Measurements from ENCODE around the gene XPO6.

Gene XPO6

DNA sequence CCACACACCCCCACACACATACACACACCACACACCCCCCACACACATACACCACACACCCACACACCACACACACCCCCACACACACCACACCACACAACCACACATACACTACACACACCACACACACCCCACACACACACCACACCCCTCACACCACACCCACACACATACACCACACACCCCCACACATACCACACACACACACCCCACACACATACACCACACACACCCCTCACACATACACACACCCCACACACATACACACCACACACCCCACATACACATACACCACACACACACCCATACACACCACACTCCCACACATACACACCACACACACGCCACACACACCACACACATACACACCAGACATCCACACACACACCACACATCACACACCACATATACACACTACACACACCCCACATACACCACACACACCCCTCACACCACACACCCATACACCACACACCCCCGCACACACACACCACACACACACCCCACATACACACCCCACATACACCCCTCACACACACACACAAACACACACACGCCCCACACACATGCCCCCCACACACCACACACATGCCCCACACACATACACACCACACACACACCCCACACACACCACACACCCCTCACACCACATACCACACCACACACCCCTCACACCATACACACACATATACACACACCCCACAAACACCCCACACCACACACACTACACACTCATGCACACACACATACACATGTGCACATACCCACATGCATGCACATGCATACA lies 122.4 kb downstream of the XPO6 start:
- no peak for DNase-seq (ENCODE audit: low spot score)

DNA sequence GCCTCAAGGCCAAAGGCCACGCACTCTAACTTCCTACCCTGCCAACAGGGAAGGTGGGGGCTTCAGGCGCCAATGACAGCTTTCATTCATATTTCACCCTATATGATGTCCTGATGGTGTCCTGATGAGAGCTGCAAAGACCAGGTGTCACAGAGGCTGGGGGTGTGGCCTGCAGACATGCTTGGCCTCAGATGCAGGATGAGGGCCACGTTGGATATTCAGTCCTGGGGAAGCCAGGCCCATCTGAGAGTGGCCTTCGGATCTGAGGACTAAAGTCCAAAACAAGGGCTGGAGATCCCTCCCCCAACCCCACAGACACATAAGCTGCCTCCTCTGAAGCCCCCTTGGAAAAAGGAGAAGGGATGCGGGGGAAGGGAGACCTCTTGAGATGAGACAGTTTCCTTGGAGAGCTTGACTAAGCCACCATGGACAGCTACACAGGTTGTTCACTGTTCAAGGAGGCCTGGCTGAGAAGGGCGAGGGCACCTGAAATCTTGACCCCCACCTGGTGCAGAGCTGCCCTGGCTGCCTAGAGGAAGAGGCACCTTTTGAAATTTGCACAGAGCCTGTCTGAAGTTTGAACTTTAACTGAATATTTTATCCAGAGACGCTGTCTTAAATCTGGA lies 124.0 kb downstream of the XPO6 start:
- no peak for DNase-seq (ENCODE audit: low spot score)

DNA sequence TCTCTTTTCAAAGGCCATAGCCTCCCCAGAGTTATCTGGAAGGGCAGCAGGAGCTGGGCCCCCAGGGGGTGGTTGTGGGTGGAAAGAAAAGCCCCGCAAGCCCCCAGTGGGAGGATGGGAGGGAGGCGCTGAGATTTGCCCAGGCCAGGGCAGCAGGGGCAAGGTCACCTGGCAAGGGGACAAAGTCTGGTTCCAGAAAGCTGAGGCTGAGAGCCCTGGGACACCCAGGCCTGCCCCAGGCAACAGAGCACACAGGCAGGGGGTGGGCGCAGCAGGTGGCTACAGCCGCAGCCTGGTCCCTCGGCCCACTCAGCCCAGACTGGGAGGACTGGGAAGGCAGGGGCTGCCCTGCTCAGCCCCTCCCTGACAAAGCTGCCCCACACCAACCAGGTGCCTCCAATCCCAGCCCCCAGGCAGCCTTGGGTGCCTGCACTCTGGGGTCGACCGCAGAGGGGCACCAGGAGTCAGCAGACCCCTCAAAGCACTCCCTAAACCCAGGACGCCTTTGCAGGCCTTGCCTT lies 124.6 kb downstream of the XPO6 start:
- no peak for DNase-seq (ENCODE audit: low spot score)

DNA sequence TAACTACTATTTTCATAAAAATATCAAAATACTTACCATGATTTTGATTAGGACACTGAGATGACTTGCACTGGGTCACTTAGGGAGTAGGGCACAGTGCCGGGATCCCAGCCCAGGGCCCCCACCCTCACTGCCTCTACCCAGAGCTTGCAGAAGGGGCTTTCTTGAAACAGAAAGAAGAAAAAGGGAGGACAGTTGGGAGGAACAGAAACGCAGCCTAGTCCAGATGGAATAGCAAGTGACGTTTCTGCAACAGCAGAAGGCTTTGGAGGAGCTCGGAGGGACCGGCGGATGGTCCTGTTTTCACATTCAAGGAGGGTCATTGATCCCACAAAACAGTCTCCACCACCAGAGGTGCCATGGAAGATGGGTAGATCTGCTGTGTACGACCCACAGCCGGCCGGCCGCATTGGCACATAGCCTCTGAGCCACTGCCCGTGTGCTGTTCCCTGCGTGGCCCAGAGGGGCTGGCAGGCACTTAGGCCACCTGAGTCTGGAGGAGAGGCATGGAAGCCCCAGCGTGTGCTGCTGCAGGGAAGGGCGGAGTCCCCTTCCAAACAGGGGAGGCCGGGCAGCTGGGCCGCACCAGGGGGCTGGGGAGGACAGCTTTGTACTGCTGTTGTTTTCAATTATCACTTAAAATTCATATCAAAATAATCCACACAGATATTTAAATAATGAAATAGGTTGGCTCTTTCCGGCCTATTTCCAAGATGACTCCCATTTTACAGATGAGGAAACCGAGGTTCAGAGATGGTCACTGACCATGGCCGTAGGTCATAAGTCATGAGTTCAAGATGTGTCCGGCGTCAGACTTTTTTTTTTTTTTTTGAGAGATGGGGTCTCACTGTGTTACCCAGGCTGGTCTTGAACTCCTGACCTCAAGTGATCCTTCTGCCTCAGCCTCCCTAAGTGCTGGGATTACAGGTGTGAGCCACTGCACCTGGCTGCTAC lies 125.3 kb downstream of the XPO6 start:
- no peak for DNase-seq (ENCODE audit: low spot score)

DNA sequence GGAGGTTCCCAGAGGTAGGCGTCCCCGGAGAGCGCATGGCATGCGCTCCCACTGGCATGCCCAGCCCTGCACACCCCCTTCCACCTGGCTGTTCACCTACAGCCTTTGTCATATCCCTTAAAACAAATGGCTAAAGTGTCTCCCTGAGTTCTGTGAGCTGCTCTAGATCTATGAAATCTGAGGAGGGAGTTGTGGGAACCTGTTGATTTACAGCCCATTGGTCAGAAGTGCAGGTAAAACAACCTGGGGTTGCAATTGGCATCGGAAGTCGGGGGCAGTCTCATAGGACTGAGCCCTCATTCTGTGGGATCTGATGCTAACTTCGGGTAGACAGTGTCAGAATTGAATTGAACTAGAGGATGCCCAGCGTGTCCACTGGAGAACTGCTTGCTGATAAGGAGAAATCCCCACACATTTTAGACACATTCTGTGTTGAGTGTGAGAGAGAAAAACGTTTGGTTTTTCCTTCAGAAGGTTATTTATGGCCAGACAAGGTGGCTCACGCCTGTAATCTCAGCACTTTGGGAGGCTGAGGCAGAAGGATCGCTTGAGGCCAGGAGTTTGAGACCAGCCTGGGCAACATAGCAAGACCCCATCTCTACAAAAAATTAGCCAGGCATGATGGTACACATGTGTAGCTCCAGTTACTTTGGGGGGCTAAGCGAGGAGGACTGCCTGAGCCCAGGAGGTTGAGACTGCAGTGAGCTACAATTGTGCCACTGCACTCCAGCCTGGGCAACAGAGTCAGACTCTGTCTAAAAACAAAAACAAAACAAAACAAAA lies 126.2 kb downstream of the XPO6 start:
- DNase-seq (ENCODE audit: low spot score): no peak

DNA sequence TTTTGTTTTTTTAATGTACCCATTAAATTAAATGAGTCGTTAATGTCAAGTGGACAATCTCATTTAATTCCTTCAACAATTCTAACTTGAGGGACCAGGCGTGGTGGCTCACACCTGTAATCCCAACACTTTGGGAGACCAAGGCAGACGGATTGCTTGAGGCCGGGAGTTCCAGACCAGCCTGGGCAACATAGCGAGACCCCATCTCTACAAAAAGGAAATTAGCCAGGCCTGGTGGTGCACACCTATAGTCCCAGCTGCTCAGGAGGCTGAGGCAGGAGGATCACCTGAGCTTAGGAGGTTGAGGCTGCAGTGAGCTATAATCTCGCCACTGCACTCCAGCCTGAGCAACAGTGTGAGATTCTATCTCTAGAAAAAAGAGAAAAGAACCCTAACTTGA lies 127.6 kb downstream of the XPO6 start:
- no peak for DNase-seq (ENCODE audit: low spot score)

DNA sequence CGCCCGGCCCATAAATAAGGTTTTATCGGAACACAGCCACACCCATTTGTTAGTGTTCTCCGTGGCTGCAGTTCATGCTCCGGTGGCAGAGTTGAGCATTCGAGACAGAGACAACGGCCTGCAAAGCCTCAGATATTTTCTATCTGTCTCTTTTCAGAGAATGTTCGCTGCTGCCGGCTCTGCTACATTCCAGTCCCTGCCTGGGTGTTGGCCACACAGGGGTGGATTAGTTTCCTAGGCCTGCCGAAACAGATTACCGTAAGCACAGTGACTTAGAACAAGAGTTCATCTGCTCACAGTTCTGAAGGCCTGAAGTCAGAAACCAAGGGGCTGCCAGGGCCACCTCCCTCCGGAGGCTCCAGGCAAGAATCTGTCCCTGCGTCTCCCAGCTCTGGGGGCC lies 129.1 kb downstream of the XPO6 start:
- DNase-seq (ENCODE audit: low spot score): no peak

DNA sequence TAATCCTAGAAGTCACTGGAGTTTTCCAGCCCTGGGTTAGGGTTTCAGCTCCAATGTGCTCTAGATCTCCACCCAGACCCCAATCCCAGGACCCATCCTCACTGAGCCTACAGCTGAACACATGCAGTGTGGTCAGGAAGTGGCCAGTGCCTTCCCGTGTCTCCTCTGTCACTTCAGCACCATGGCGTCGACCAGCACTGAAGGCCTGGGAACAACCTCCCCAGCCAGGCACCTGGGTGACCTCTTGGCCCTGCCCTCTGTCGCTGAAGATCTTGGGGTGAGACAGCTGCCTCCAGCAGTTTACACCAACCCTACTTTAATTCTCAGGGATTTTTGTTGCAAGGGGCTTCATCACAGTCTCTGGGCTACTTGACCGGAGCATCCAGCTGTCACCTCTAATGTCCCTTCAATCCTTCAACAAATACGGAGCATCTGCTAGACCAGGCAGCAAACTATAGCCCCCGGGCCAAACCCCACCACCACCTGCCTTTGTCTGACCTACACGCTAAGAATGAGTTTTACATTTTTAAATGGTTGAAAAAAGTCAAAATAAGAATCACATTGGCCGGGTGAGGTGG lies 130.3 kb downstream of the XPO6 start:
- no peak for DNase-seq (ENCODE audit: low spot score)

DNA sequence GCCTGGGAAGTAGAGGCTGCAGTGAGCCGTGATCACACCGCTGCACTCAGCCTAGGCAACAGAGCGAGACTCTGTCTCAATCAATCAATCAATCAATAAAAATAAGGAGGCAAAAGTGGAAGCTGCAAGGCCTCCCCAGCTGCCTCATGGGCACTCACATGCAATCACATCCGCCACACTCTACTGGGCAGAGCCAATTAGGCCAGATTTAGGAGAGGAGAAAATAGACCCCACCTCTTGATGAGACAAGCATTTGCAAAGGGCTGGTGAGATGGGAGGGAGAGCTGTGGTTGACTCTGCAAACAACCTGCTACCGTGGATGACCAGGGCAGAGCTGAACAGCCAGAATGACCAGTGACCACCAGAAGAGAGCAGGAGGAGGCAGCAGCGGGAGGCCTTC lies 133.5 kb downstream of the XPO6 start:
- no peak for DNase-seq (ENCODE audit: low spot score)

DNA sequence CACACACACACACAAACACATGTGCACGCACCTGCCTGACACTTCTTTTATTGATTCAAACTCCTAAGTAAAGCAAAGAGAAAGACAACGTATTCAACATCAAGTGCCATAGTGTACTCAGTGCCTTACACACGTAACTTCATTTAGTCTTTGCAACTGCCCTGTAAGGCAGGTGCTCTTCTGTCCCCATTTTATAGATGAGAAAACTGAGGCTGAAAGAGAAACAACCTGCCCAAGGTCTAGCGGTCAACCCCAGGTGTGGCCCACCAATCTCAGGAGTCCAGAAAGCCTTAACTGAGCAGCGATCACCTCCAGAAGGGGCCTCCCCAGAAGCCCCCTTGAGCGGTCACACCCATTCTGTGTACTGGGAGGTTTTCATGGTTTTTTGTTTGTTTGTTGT lies 137.9 kb downstream of the XPO6 start:
- DNase-seq (ENCODE audit: low spot score): no peak

DNA sequence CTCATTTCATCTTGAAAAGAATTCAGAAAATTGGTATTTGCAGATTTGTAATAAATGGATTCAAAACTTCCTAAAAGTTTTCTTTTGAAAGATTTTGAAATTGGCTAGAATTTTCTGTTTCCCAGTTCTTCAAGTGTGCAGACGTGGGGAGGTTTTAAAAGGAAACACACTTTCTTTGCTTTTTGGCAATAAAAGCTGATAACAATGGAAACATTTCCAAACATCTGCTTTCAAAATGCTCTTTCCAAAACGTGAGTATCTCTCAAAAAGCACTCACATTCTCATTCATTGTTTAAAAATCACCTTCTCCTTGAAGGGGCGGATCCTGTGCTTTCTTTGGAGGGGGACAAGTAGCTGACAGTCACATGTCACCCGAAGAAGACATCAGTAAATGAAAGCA lies 139.7 kb downstream of the XPO6 start:
- DNase-seq (ENCODE audit: low spot score): no peak

DNA sequence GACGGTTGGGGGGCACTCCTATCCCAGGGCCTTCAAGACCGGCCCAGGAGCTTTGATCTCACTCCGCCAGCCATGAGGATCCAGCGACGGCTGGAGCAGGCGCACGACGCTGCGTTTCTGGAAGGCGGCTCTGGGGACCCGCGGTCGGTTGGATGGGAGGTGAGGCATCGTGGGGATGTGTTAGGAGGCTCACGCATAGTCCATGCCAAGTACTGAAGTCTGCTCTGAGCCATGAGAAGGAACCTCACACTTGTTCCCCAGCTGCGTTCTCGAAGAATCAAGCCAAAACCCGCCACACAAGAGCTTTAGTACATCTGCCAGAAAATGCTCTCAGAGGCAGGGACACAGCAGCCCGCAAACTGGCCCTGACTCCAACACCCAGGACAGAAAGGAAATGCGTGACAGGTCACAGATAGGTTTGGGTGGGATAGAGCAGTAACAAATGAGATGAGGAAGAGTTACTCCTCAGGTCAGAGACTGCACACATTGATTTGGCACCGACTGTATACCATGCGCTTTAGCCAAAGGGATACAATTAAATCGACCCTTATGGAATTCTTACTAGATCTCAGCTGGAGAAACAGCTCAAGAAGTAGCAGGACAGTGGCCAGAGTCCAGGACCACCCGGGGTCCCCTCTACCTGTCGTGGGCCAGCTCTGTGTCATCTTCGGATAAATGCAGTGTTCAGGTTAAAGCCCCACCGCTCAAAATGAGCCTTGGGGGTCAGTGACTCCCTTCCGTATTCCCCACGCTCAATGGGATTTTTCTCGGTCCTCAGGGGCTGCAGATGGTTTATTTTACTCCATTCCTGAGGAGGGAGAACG lies 141.6 kb downstream of the XPO6 start:
- DNase-seq (ENCODE audit: low spot score): no peak

DNA sequence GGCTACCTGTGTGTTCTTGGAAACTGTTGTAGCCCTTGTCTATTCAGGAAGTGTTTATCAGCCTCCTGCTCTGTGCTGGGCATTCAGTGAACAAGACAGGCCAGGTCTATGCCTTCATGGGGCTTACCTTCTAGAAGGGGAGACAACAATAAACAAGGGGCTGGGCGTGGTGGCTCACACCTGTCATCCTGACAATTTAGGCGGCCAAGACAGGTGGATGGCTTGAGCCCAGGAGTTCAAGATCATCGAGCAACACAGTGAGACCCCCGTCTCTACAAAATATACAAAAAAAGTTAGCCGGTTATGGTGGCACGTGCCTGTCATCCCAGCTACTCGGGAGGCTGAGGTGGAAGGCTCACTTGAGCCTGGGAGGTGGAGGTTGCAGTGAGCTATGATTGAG lies 142.8 kb downstream of the XPO6 start:
- DNase-seq (ENCODE audit: low spot score): no peak

DNA sequence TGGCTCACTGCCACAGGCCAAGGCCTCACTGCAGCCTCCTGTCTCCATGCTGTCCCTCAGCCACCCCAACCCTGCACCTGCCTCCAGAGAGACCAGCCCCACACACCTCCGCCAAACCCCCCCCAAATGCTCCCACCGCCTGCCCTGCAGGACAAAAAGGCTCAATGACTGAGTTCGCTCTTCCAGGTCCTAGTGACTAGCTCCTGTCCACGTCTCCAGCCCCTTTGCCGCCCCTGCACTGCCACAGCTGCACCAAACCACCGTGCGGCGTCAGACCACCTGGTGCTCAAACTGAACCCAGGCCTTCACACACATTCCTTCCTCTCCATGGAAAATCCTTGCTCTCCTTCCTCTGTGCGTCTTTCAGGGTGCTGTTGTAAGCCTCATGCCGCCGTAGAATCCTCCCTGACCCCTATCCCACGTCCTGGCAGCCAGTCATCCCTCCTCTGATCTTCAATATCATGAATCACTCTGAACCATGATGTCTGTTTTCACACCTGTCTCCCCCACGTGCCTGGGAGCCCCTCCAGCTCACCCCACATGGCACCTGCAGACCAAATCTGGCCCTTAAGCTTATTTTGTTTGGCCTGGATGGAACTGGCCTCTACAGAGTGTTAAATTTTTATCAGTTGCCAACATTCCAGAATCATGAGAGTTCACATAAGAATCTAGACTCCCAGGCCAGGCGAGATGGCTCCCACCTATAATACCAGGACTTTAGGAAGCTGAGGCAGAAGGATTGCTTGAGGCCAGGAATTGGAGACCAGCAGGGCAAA lies 144.0 kb downstream of the XPO6 start:
- DNase-seq (ENCODE audit: low spot score): no peak

DNA sequence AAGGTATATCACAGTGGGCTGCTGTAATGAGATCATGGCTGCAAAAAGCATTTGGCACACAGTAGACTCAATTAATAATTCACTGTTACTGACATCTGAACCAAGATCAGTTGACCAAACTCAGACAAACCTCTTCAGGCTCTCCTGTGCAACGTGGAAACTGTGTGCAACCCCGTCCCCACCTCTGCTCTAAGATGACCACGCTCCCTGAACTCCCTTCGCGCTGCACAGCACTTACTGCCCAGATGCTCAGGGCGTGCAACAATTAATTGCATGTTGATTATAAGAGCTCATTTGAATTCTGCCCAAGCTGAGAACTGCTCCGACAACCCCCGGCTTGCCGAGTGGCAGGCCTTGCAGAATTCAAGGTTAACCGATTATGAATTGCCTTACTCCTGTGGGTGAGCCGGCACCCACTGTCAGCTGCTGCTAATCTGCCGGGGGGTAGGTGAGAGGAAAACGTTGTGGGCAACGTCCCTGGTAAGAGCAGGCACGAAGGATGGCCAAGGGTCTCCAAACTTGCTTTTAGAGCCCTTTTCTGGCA lies 147.0 kb downstream of the XPO6 start:
- DNase-seq (ENCODE audit: low spot score): no peak

DNA sequence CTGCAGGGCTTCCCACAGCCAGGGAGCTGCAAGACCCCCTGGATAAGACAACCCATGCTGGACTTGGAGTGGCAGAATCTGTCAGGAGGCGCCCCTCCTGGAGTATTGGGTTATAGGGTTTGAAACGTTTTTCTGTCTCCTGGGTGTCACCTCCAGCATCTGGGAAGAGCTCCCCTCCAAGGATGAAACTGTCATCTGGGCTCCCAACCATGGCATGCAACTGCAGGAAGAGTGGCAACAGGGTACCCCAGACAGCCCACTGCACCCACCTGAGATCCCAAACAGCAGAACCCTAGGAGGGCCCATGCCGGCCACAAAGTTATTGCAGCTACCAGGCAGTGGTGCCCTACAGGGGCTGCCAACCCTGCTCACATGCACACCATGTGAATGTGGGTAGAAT lies 147.6 kb downstream of the XPO6 start:
- no peak for DNase-seq (ENCODE audit: low spot score)

DNA sequence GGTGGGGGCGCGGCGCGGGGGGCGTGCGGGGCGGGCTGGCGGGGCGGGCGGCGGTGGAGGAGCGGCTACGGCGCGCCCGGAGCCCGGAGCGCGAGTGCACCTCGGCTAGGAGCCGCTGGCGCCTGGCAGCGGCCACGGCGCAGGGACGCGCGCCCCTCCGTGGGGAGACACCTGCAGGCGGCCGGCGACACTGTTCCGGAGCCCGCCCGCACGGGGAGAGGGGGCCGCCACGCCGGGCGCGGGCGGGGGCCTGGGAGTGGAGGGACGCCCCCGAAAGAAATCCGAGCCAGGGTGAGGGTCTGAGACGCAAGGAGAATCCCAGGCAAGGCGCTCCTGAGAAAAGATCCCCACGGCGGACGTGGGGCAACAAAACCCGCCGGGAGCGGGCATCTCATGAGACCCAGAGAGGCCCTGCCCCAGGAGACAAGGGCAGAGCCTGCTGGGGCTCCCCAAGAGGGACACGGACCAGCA lies 148.1 kb downstream of the XPO6 start, which contains the start of gene GSG1L:
GSG1L (minus strand) TSS at position 124 of the 471 bp plus-strand sequence. CDS start 290 bp downstream, outside the sequence.
- no peak for DNase-seq (ENCODE audit: low spot score)

DNA sequence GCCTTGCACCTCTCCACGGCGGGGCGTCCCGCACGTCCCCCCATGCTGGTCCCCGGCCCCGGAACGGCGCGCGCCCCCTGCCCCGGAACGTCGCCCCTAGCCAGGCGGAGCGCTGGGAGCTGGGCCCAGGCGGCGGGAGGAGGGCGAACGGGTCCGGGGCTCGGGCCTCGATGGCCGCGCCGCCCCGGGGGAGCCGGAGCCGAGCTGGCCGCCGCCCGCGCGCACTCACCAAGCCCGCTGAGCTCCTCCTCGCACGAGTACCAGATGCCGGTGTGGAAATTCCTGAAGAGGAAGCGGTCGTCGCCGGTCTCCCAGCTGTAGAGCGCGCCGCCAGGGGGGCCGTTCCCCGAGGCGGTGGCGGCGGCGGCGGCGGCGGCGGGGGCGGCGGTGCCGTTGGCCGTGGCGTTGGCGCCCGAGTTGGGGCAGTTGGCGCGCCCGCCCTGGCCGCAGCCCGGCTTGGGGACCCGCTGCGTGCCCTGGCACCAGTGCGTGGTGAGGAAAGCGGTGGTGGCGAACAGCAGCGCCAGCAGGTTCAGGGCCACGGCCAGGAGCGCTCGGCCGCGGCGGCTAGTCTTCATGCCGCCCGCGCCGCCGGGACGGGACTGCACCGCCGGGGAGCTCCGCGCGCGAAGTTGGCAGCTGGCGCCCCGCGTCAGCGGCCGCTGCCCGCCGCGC lies 148.8 kb downstream of the XPO6 start:
- peak; percentile 63 for DNase-seq (ENCODE audit: low spot score)

Data from ecto neural progenitor cell (in vitro differentiated cells).